ENCODE data around the gene SS18L1. TPM values are rescaled to one million over a fixed set of nuclear protein-coding genes. Genes with fewer than 3 reads are reported as not detected.

SS18L1 gene
- total and polyA plus RNA-seq, 2 donors (not counting 1 experiment from before 2014, with no cell fraction given) = 4.7 to 7.4 TPM

DNA sequence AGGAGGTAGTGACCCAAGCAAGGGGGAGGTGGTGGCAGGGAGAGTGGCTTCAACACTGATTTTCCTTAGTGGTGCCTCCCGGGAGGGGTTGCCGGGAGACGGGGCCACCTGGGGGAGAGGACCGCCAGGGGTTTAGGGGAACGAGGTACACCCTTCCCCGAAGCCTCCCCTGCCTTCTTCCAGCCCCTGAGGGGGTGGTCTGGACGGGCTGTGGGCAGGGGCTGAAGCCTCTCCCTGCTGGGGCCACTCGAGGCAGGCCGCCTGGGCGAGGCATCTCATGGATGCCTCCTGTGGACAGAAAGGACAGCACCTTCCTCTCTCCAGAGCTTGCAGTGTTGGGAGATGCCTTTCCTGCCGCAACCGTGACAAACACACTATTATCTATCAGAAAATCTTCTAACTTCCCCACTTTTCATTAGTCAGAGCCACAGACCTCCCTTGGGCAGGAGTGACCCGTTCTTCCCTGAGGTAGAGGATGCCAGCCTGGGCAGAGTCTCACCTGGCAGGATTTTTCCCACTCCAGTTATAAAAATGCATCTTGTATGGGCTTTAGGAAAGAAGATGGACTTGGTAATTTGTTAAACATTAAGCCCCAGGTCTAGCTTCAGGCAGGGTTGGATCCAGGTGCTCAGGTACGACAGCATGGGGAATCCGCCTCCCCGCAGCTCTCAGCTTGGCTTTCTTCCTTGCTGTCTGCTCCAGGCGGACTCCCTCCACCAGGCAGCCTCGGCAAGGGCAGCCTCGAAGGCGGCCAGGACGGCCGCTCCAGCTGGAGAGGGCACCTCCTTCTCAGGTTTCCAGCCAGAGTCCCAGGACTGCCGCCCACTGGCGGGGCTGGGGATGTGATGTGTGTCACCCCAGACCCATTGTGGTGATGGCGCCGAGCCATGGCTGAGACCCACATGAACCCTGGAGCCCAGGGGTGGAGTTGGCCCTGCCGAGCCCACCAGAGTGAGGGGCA lies 65.5 kb downstream of the SS18L1 start:
- no peak for DNase-seq (ENCODE audit: low read depth in 2 of 2)
- no peaks in the 10 kb centered on the region for H3K4me1 ChIP-seq (ENCODE audit: control insufficient read depth, extremely low read depth, insufficient read depth, low read length)

DNA sequence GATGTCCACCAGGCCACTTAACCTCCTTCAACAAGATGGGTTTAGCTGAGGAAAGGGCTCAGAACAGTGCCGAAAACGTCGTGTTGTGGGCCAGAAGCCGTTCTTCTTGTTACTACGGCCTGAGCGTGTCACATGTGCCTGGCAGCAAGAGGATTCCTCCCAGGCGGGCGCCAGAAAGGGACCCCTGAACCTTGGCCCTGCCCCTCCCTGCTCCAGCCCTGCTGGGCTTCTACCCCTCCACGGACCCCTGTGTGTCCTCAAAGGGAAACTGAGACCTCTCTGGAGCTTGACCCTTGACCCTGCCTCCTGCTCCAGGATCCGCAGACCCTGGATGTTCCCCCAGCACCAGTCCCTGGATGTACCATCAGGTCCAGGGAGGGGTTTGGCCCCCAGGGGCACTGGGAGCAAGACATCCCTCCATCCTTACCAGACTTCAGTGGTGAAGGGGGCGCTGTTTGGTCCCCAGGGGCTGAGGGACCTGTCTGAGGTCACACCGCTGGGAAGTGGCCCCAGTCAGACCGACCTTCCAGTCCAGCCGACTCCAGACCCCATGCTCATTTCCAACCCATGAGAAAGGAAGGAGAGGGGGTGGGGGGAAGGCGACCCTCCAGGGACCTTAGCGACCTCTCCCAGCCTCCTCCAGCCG lies 66.4 kb downstream of the SS18L1 start:
- TF ChIP-seq EZH2 (IDR thresholded peaks at IDR 0.05; ENCODE audit: low read length, missing control alignments) = no peak
- TF ChIP-seq, protein P1, sequence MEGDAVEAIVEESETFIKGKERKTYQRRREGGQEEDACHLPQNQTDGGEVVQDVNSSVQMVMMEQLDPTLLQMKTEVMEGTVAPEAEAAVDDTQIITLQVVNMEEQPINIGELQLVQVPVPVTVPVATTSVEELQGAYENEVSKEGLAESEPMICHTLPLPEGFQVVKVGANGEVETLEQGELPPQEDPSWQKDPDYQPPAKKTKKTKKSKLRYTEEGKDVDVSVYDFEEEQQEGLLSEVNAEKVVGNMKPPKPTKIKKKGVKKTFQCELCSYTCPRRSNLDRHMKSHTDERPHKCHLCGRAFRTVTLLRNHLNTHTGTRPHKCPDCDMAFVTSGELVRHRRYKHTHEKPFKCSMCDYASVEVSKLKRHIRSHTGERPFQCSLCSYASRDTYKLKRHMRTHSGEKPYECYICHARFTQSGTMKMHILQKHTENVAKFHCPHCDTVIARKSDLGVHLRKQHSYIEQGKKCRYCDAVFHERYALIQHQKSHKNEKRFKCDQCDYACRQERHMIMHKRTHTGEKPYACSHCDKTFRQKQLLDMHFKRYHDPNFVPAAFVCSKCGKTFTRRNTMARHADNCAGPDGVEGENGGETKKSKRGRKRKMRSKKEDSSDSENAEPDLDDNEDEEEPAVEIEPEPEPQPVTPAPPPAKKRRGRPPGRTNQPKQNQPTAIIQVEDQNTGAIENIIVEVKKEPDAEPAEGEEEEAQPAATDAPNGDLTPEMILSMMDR (conservative IDR thresholded peaks at IDR 0.05 in 1 of 2, IDR thresholded peaks at IDR 0.05 in 1 of 2; ENCODE audit: low read depth in 1 of 2, low read length in 2 of 2) = no peak

More for the DNA sequence above, 65.5 kb downstream of the SS18L1 start:
- Histone ChIP-seq H4K20me1 (ENCODE audit: control insufficient read depth, extremely low read depth, insufficient read depth, low read length) (no peaks in the 10 kb centered on the region), H3K27ac (ENCODE audit: insufficient read depth, low read length) (no peak overlapping the region), H3K4me3 (replicated peaks in 1 of 4; ENCODE audit: control extremely low read depth in 1 of 4, insufficient read depth in 1 of 4, low read depth in 3 of 4, low read length in 4 of 4) (no peak overlapping the region), H3K4me2 (ENCODE audit: extremely low read depth, insufficient read depth, low read length) (no peak overlapping the region), H3K27me3 (ENCODE audit: control insufficient read depth, insufficient read depth, low read length) (peaks cover 20% of the 10 kb centered on the region), H3K9me3 (ENCODE audit: control insufficient read depth, insufficient read depth, low read depth, low read length) (no peaks in the 10 kb centered on the region), H3K9ac (ENCODE audit: insufficient read depth, low read length) (no peak overlapping the region), H2AFZ (ENCODE audit: low read length) (no peak overlapping the region), H3K79me2 (ENCODE audit: control insufficient read depth, insufficient read depth, low read length) (no peaks in the 10 kb centered on the region), H3K36me3 (ENCODE audit: control insufficient read depth, insufficient read depth, low read length) (no peaks in the 10 kb centered on the region)
- peak; percentile 30 for TF ChIP-seq EZH2 (IDR thresholded peaks at IDR 0.05; ENCODE audit: low read length, missing control alignments)
- TF ChIP-seq, protein P1 (conservative IDR thresholded peaks at IDR 0.05 in 1 of 2, IDR thresholded peaks at IDR 0.05 in 1 of 2; ENCODE audit: low read depth in 1 of 2, low read length in 2 of 2) = no peak

DNA sequence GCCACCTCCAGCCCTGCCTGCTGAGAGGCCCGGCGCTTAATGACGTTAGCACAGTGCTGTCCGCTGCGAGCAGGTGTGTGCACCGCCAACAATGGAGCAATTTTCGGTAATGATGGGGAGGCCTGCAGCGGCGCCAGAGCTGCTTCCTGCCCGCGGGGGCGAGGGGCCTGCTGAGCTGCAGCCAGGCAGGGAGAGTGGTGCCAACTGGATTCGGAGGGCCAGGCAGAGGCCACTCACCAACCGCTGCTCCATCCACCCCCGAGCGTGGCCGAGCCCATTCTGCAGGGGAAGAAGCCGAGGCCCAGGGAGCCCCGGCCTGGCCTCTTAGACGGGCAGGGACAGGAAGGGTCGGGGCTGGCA lies 66.9 kb downstream of the SS18L1 start:
- Histone ChIP-seq H3K27ac (ENCODE audit: insufficient read depth, low read length) (no peak overlapping the region), H3K4me1 (ENCODE audit: control insufficient read depth, extremely low read depth, insufficient read depth, low read length) (no peaks in the 10 kb centered on the region), H3K9me3 (ENCODE audit: control insufficient read depth, insufficient read depth, low read depth, low read length) (no peaks in the 10 kb centered on the region), H4K20me1 (ENCODE audit: control insufficient read depth, extremely low read depth, insufficient read depth, low read length) (no peaks in the 10 kb centered on the region), H3K27me3 (ENCODE audit: control insufficient read depth, insufficient read depth, low read length) (peaks cover 24% of the 10 kb centered on the region), H3K79me2 (ENCODE audit: control insufficient read depth, insufficient read depth, low read length) (no peaks in the 10 kb centered on the region), H3K4me2 (ENCODE audit: extremely low read depth, insufficient read depth, low read length) (no peak overlapping the region), H2AFZ (ENCODE audit: low read length) (no peak overlapping the region), H3K9ac (ENCODE audit: insufficient read depth, low read length) (no peak overlapping the region), H3K36me3 (ENCODE audit: control insufficient read depth, insufficient read depth, low read length) (no peaks in the 10 kb centered on the region), H3K4me3 (replicated peaks in 1 of 4; ENCODE audit: control extremely low read depth in 1 of 4, insufficient read depth in 1 of 4, low read depth in 3 of 4, low read length in 4 of 4) (no peak overlapping the region)
- no peak for DNase-seq (ENCODE audit: low read depth in 2 of 2)
- TF ChIP-seq, protein P1 (conservative IDR thresholded peaks at IDR 0.05 in 1 of 2, IDR thresholded peaks at IDR 0.05 in 1 of 2; ENCODE audit: low read depth in 1 of 2, low read length in 2 of 2) = no peak
- TF ChIP-seq EZH2 (IDR thresholded peaks at IDR 0.05; ENCODE audit: low read length, missing control alignments) = no peak

More for the DNA sequence above, 66.4 kb downstream of the SS18L1 start:
- no peak for DNase-seq (ENCODE audit: low read depth in 2 of 2)
- Histone ChIP-seq H4K20me1 (ENCODE audit: control insufficient read depth, extremely low read depth, insufficient read depth, low read length) (no peaks in the 10 kb centered on the region), H3K9ac (ENCODE audit: insufficient read depth, low read length) (no peak overlapping the region), H2AFZ (ENCODE audit: low read length) (no peak overlapping the region), H3K27ac (ENCODE audit: insufficient read depth, low read length) (no peak overlapping the region), H3K4me1 (ENCODE audit: control insufficient read depth, extremely low read depth, insufficient read depth, low read length) (no peaks in the 10 kb centered on the region), H3K79me2 (ENCODE audit: control insufficient read depth, insufficient read depth, low read length) (no peaks in the 10 kb centered on the region), H3K36me3 (ENCODE audit: control insufficient read depth, insufficient read depth, low read length) (no peaks in the 10 kb centered on the region), H3K4me2 (ENCODE audit: extremely low read depth, insufficient read depth, low read length) (no peak overlapping the region), H3K9me3 (ENCODE audit: control insufficient read depth, insufficient read depth, low read depth, low read length) (no peaks in the 10 kb centered on the region), H3K27me3 (ENCODE audit: control insufficient read depth, insufficient read depth, low read length) (peaks cover 20% of the 10 kb centered on the region), H3K4me3 (replicated peaks in 1 of 4; ENCODE audit: control extremely low read depth in 1 of 4, insufficient read depth in 1 of 4, low read depth in 3 of 4, low read length in 4 of 4) (no peak overlapping the region)

Data from fibroblast of lung (primary cell).